Breast epithelium (tissue), 3 donors: ENCODE measurements around the gene ARIH1. TPM values are rescaled to one million over a fixed set of nuclear protein-coding genes. Genes with fewer than 3 reads are reported as not detected.

ENCODE experiments used
- total RNA-seq, 3 donors: library from RNA; depleted of rRNA; stranded (reverse); fragments of >200 nt; gene quantifications; one replicate each; pipeline ENCODE4 v1.1.0, GENCODE V29; 2016

ARIH1 gene
- total RNA-seq, 3 donors from 2014 or later, result 54.1 to 106 (median 61.1) TPM

Other genes starting within 250 kb of the ARIH1 start
- 100 to 1,000 TPM; 212 to 476 (median 367) TPM for gene PKM, start 243.1 kb upstream of the ARIH1 start, total RNA-seq
- gene PARP6, start 201.8 kb upstream of the ARIH1 start, total RNA-seq, result 10 to 100 TPM; 63.9 to 90.4 (median 65.8) TPM
- gene CELF6, start 154.2 kb upstream of the ARIH1 start, total RNA-seq, result 1 to 10 TPM; 2.6 to 3.5 (median 2.9) TPM
- 100 to 1,000 TPM in 1 of 3 donors, 10 to 100 TPM in 2; 63.6 to 147 (median 81.1) TPM for gene HEXA, start 98.3 kb upstream of the ARIH1 start, total RNA-seq
- not detected for gene TMEM202, start 76.0 kb upstream of the ARIH1 start, total RNA-seq
- not detected for gene GOLGA6B, start 180.4 kb downstream of the ARIH1 start, total RNA-seq
- not detected for gene HIGD2B, start 211.9 kb downstream of the ARIH1 start, total RNA-seq
- gene BBS4, start 211.9 kb downstream of the ARIH1 start, total RNA-seq, result 10 to 100 TPM; 18.9 to 74.9 (median 51.1) TPM